Upper lobe of left lung (tissue), 6 donors: ENCODE measurements around the gene MXRA7. TPM values are rescaled to one million over a fixed set of nuclear protein-coding genes. Genes with fewer than 3 reads are reported as not detected.
"Not testable (repeated sequence)": the region's sequence is repeated elsewhere in the genome, so short reads cannot be mapped to it uniquely, and the experiment has no call there.

Source experiments
- ATAC-seq, 2 donors: fragments of 200-7000 bp; cut with Tn5 transposase; one replicate each; pipeline ENCODE4 v1.9.1; 2022; ENCODE audit warnings: mild to moderate bottlenecking in 2 of 2, moderate library complexity in 2 of 2; ENCODE audit not compliant: low FRiP score in 2 of 2
- DNase-seq, 2 donors: peaks; one replicate each; pipeline ENCODE4 v3.0.0-alpha.2; 2019 to 2020
- H3K27ac ChIP-seq, 4 donors: fragments of 200-600 bp; sonication (generic); one replicate each; pipeline ENCODE4 v1.5.1; 2016 to 2019
- H3K27me3 ChIP-seq, 4 donors: fragments of 200-600 bp; sonication (generic); one replicate each; pipeline ENCODE4 v1.5.1; 2017 to 2019
- H3K36me3 ChIP-seq, 4 donors: fragments of 200-600 bp; sonication (generic); one replicate each; pipeline ENCODE4 v1.5.1; 2016 to 2019
- H3K4me1 ChIP-seq, 4 donors: fragments of 200-600 bp; sonication (generic); one replicate each; pipeline ENCODE4 v1.5.1; 2018 to 2019
- H3K4me3 ChIP-seq, 4 donors: fragments of 200-600 bp; sonication (generic); one replicate each; pipeline ENCODE4 v1.5.1; 2017 to 2019; ENCODE audit warnings: mild to moderate bottlenecking in 2 of 4, moderate library complexity in 1 of 4
- H3K9me3 ChIP-seq, 4 donors: fragments of 200-600 bp; sonication (generic); one replicate each; pipeline ENCODE4 v1.5.1; 2018 to 2019
- CTCF ChIP-seq, 6 experiments: fragments of 450-650 bp in 4 of 6; fragments of 200-600 bp in 2 of 6; sonication (generic) in 2 of 6; IDR thresholded peaks; one replicate each; pipeline ENCODE4 v1.5.1; 2016 to 2019; ENCODE audit warnings: antibody characterized with exemption in 6 of 6
- EP300 ChIP-seq, 4 donors: sonication (generic); formaldehyde crosslinking; IDR thresholded peaks; one replicate each; pipeline ENCODE4 v1.5.1; 2017; ENCODE audit warnings: antibody characterized with exemption in 4 of 4, control low read depth in 2 of 4
- POLR2A ChIP-seq, 4 donors: fragments of 450-650 bp; IDR thresholded peaks; one replicate each; pipeline ENCODE4 v1.5.1; 2016 to 2017; ENCODE audit warnings: antibody characterized with exemption in 4 of 4, mild to moderate bottlenecking in 2 of 4
- POLR2AphosphoS5 ChIP-seq, 2 donors: sonication (generic); formaldehyde crosslinking; IDR thresholded peaks; one replicate each; pipeline ENCODE4 v1.5.1; 2017; ENCODE audit warnings: antibody characterized with exemption in 2 of 2
- WGBS, 2 donors: methylation state at CpG; one replicate each; pipeline ENCODE4 v1.1.5; 2017 to 2018; 5-methylcytosine and 5-hydroxymethylcytosine counted together
- total RNA-seq, 6 donors: library from RNA; depleted of rRNA in 4 of 6; stranded (reverse); fragments of >200 nt in 4 of 6; gene quantifications; one replicate each; pipeline versions ENCODE4 v1.1.0 to v1.2.1, GENCODE V29; 2016 to 2021
- donor health status: DM: no; HTN: no; CAD: no; lungs with moderate emphysema.
- donor health status: DM: no; HTN: yes; CAD: no; lungs with severe emphysema.

Gene MXRA7
- total RNA-seq, 6 donors from 2014 or later: 21.0 to 147 (median 73.5) TPM

- TF ChIP-seq CTCF (IDR thresholded peaks at IDR 0.05): no peak
- no peak for TF ChIP-seq EP300 (IDR thresholded peaks at IDR 0.05)
- TF ChIP-seq POLR2AphosphoS5 (IDR thresholded peaks at IDR 0.05): no peak
- TF ChIP-seq POLR2A (IDR thresholded peaks at IDR 0.05): no peak
- H3K27ac ChIP-seq: no peak overlapping the region
- no peaks in the 10 kb centered on the region for H3K9me3 ChIP-seq
- DNase-seq (no peak), ATAC-seq (no peak)
- no peaks in the 10 kb centered on the region for H3K27me3 ChIP-seq
- H3K36me3 ChIP-seq: peaks cover 47 to 64% (median 55%) of the 10 kb centered on the region in 4 donors
- peaks cover 29 to 52% (median 38%) of the 10 kb centered on the region in 4 donors for H3K4me1 ChIP-seq
- WGBS, 2 donors: 96 to 97% methylated on average over 9 of the region's 9 CpGs
- no peak overlapping the region for H3K4me3 ChIP-seq
Measured at GRCh38 chr17:76723812-76724211, 13.0 kb upstream of the MXRA7 start.

- DNase-seq, H3K27me3 ChIP-seq, H3K4me3 ChIP-seq, ATAC-seq, H3K9me3 ChIP-seq, H3K27ac ChIP-seq: not testable (repeated sequence)
- WGBS, 2 donors: 95 to 96% methylated on average over 8 of the region's 8 CpGs
- H3K36me3 ChIP-seq: peaks cover 53 to 73% (median 63%) of the 10 kb centered on the region in 4 donors
- H3K4me1 ChIP-seq: peaks cover 28 to 43% (median 30%) of the 10 kb centered on the region in 4 donors
Measured at GRCh38 chr17:76722977-76723376, 12.2 kb upstream of the MXRA7 start.

- no peak overlapping the region for H3K27ac ChIP-seq
- 96 to 98% methylated on average over 8 of the region's 8 CpGs for WGBS, 2 donors
- H3K4me3 ChIP-seq: no peak overlapping the region
- peaks cover 21 to 38% (median 24%) of the 10 kb centered on the region in 4 donors for H3K4me1 ChIP-seq
- H3K36me3 ChIP-seq: peaks cover 53 to 80% (median 70%) of the 10 kb centered on the region in 4 donors
- ATAC-seq: no peak
- H3K9me3 ChIP-seq: no peaks in the 10 kb centered on the region
- no peaks in the 10 kb centered on the region for H3K27me3 ChIP-seq
- DNase-seq: no peak
- no peak for TF ChIP-seq EP300 (IDR thresholded peaks at IDR 0.05)
- TF ChIP-seq POLR2AphosphoS5 (IDR thresholded peaks at IDR 0.05): no peak
Measured at GRCh38 chr17:76722279-76722678, 11.5 kb upstream of the MXRA7 start.

- TF ChIP-seq EP300 (IDR thresholded peaks at IDR 0.05) (no peak), CTCF (IDR thresholded peaks at IDR 0.05) (no peak), POLR2AphosphoS5 (IDR thresholded peaks at IDR 0.05) (no peak), POLR2A (IDR thresholded peaks at IDR 0.05) (no peak)
- H3K36me3 ChIP-seq: peaks cover 53 to 88% (median 78%) of the 10 kb centered on the region in 4 donors
- H3K27ac ChIP-seq: no peak overlapping the region
- no peak for ATAC-seq
- no peak overlapping the region for H3K4me3 ChIP-seq
- 92 to 93% methylated on average over 10 of the region's 10 CpGs for WGBS, 2 donors
- DNase-seq: no peak
- no peaks in the 10 kb centered on the region for H3K27me3 ChIP-seq
- H3K4me1 ChIP-seq: peaks cover 28 to 44% (median 32%) of the 10 kb centered on the region in 4 donors
- H3K9me3 ChIP-seq: no peaks in the 10 kb centered on the region
Measured at GRCh38 chr17:76721463-76721862, 10.7 kb upstream of the MXRA7 start.

- 91 to 99% methylated on average over 9 of the region's 9 CpGs for WGBS, 2 donors
- ATAC-seq (no peak), DNase-seq (peak in 1 of 2 donors; percentile 18)
- peaks cover 53 to 93% (median 82%) of the 10 kb centered on the region in 4 donors for H3K36me3 ChIP-seq
- no peak overlapping the region for H3K27ac ChIP-seq
- no peaks in the 10 kb centered on the region for H3K27me3 ChIP-seq
- H3K4me1 ChIP-seq: peaks cover 32 to 49% (median 36%) of the 10 kb centered on the region in 4 donors
- TF ChIP-seq CTCF (IDR thresholded peaks at IDR 0.05) (no peak), POLR2AphosphoS5 (IDR thresholded peaks at IDR 0.05) (no peak), POLR2A (IDR thresholded peaks at IDR 0.05) (no peak), EP300 (IDR thresholded peaks at IDR 0.05) (no peak)
- no peak overlapping the region for H3K4me3 ChIP-seq
- no peaks in the 10 kb centered on the region for H3K9me3 ChIP-seq
Measured at GRCh38 chr17:76720941-76721340, 10.2 kb upstream of the MXRA7 start.

- no peak overlapping the region for H3K27ac ChIP-seq
- no peak for ATAC-seq
- H3K4me3 ChIP-seq: no peak overlapping the region
- peaks cover 53 to 97% (median 86%) of the 10 kb centered on the region in 4 donors for H3K36me3 ChIP-seq
- peak in 1 of 2 donors; percentile 3 for DNase-seq
- TF ChIP-seq EP300 (IDR thresholded peaks at IDR 0.05) (no peak), CTCF (IDR thresholded peaks at IDR 0.05) (no peak), POLR2A (IDR thresholded peaks at IDR 0.05) (no peak), POLR2AphosphoS5 (IDR thresholded peaks at IDR 0.05) (no peak)
- WGBS, 2 donors: 95 to 96% methylated on average over 8 to 9 of the region's 9 CpGs
- H3K27me3 ChIP-seq: no peaks in the 10 kb centered on the region
- no peaks in the 10 kb centered on the region for H3K9me3 ChIP-seq
- H3K4me1 ChIP-seq: peaks cover 36 to 52% (median 38%) of the 10 kb centered on the region in 4 donors
Measured at GRCh38 chr17:76720211-76720610, 9.4 kb upstream of the MXRA7 start.
